Activated gamma-delta T cell treated with anti-CD3 and anti-CD28 coated beads, Interleukin-2, amount 50 U/mL, for 16 hours (primary cell): ENCODE results near the gene PKNOX2.

Experiments
- DNase-seq: peaks from one replicate; pipeline ENCODE4 v3.0.0-alpha.2; 2020; ENCODE audit warnings: low read depth

Gene PKNOX2

GRCh38 chr11:125360066-125360465, 195.5 kb downstream of the PKNOX2 start:
- no peak for DNase-seq

- no peak for DNase-seq
These were observed 199.7 kb downstream of the PKNOX2 start for GRCh38 chr11:125364121-125364826.

DNA sequence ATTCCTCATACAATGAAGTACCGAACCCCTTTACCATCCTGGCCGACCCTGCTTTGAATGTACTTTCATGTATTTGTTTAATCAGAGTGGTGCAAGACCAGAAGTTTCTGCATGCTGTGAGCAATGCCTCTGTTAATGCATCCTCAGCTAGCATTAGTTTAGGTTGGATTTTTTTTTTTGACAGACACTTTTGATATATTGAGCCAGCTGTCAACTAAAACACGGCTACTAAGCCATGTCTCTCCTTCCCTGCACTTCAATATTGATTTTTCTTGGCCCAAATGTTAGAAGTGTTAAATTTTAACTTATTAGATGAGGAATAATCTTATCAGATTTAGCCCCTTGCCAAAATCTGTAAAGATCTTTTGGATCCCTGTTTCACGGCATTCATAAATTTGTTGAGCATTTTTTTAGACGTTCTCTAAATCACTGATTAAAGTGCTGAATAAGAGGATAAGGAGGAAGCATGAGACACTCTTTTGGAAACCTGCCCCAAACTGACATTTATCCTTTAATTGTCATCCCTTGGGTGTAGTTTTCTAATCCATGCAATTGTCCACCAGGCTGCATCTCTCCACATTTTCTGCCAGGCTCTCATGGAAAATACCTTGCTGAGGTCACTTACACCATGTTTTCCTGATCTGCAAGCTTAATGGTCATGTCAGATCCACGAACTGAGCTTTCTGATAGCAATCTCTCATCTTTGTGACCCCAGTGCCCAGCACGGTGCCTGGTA, 200.8 kb downstream of the PKNOX2 start:
- no peak for DNase-seq

DNA sequence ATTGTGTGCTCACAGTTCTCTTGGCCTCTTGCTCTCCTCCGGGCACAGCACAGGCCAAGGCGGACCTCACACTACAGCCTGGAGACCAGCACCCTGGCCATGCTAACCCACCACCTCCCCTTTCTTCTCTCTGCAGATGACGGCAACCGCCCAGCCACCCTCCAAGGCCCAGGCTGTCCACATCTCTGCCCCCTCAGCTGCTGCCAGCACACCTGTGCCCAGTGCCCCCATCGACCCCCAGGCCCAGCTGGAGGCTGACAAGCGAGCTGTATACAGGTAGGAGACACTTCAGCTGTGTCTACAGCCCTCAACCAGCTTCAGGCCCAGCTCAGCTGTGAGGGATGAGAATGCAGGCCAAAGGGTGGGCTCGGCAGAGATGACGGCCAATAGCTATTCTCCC, 203.2 kb downstream of the PKNOX2 start:
- no peak for DNase-seq

- no peak for DNase-seq
These were observed 204.2 kb downstream of the PKNOX2 start for GRCh38 chr11:125368757-125369156.

GRCh38 chr11:125369808-125370207, 205.3 kb downstream of the PKNOX2 start:
- no peak for DNase-seq

- DNase-seq: no peak
These were observed 206.2 kb downstream of the PKNOX2 start for GRCh38 chr11:125370561-125371389.

DNA sequence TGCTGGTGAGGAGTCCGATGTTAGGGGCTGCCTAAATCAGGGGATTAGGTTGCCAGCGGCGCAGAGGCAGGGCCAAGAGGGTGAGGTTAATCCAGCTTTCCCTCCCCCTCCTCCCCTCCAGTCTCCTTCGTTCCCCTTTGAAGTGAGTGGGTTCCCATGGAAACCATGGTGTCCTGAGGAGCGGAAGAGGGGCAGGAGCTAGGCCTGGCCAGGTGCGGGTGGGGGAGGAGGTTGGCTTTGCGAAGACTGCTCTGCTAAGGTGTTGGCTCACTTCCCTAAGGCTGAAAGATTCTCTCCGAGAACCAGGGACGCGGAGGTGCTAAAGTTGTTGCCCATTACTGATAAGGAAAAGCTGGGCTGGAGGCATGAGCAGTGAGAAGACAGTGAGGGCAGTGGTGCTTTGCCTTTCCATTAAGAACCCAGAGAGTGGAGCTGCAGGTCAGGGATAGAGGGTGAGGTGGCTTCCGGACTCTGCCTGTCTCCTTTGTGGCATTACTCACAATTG, 206.9 kb downstream of the PKNOX2 start:
- DNase-seq: no peak

DNA sequence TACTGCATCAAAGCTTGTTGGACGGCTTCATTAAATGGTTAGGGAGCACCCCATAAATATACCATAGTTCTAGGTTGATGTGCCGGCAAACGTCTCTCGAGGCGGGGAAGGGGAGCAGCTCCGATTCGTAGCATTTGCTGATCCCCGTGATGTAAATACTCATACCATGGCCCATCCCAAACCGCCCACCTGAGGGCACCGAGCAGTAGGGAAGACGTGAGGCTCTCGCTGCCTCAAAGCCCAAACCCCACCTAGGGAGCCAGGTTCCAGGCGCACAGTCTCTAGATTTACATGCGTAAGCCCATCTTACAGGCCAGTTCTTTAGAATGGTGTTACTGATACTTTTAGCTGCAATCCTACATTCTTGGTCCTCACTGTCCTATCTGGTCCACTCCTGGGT, 207.5 kb downstream of the PKNOX2 start:
- DNase-seq: no peak

GRCh38 chr11:125372911-125373310, 208.4 kb downstream of the PKNOX2 start:
- no peak for DNase-seq

GRCh38 chr11:125373426-125374391, 209.2 kb downstream of the PKNOX2 start:
- no peak for DNase-seq

GRCh38 chr11:125374398-125374797, 209.8 kb downstream of the PKNOX2 start:
- DNase-seq: no peak

DNA sequence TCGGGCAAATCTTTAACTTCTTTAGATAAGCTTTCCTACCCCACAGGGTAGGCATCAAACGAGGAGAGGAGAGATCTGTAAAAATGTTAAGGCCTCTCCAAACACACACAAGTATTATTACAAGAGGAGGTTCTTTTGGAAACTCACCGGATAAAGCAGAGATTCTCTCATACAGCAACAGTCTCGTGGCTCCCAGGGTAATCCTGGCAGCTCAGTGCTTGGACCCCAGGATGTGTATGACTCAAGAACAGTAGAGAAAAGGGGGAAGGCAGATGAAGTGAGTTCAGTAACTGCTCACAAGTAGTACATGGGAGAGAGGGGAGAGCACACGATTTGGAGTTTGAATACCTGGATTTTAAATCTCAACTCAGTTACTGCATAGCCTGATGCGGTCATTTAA, 210.6 kb downstream of the PKNOX2 start:
- no peak for DNase-seq

DNA sequence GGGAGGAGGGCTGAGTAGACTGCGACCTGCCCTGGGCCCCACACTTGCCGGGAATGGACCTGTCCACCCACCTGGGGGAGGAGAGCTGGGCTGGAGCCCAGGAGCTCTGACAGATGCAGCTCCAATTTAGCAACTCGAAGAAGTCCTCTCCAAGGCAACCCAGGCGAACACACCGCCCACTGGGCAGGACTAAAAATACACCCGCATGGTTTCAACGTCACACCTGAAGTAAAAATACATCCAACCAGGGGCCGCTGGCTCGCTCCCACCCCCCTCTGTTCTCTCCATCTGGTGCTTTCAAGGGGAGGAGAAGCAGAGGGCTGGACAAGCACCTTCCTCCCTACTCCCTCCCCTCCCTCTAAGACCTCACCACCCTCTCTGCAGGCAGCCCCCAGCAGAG, 211.6 kb downstream of the PKNOX2 start:
- no peak for DNase-seq

- no peak for DNase-seq
These were observed 212.3 kb downstream of the PKNOX2 start for GRCh38 chr11:125376856-125377255.

- DNase-seq: no peak
These were observed 213.5 kb downstream of the PKNOX2 start for GRCh38 chr11:125378083-125378482.

DNA sequence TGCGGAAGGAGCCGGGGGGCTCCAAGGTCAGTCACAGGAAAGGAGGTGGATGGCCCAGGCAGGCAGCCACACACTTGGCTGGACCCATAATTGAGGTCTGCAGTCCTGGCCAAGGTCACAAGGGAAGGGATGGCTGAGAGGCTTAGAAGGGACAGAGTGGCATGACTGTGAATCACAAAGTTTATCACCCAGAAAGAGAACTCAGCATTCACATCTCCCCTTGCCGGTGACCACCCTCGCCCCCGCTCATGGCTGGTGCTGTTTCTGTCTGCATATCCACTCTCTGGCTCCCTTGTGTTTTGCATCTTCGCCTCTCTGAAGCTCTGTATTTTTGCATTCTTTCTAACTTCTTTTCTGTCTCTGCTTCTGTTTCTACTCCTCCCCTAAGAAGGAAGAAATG, 214.0 kb downstream of the PKNOX2 start:
- no peak for DNase-seq

- no peak for DNase-seq
These were observed 215.0 kb downstream of the PKNOX2 start for GRCh38 chr11:125379565-125379964.

DNA sequence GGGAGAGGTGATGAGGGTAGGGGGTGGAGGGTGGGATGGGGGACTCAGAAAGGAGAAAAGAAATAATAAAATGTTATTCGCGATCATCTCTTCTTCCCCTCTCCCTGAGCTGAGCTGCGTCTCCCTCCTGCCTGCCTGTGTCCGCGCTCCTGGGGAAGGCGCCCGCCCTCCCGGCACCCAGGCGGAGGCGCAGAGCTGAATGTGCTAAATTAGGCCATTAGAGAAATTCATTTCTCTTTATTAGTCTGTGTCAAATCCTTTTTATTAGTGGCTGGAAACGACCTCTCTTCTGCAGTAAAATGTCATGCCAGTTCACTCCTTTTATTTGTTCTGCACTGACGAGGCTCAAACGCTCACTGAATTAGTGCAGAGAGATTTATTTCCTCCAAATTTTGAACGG, 215.4 kb downstream of the PKNOX2 start:
- no peak for DNase-seq

DNA sequence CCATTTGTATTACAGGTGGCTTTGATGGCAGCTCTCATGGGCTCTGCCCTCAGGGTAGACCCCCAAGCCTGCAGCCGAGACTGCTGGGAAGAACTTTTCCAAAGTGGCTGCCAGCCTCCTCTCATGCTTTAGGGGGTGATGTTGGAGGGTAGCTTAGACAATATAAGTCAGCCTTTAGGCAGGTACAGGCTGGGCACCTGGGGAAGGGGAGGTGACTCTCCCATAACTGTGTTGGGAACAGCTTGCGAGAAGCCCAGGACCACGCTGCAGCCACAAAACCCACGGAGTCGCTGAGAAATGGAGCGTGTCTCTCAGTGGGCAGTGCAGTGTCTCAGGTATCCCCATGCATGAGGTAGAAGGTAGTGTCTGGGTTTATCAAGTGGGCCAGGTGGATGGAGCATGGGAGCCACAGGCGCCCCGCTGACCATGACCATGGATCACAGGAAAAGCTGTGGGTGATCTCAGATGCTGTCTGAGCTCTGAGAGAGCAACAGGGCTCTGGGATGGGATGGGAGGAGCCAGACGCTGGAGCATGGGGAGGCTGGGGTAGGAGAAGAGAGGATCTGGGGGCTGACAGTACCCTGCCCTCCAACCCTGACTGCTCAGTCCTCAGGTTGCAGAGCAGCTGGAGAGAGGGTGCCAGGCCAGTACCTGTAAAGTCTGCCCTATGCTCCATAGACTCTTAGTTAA, 216.3 kb downstream of the PKNOX2 start:
- no peak for DNase-seq

GRCh38 chr11:125381499-125382044, 217.0 kb downstream of the PKNOX2 start:
- no peak for DNase-seq
